Muscle layer of colon (tissue), 2 donors: ENCODE results near the gene SPEF2.

Source experiments
- H3K27ac ChIP-seq: one replicate; pipeline ENCODE4 v1.7.0; 2013; ENCODE audit warnings: low read depth, mild to moderate bottlenecking, low read length, moderate library complexity
- H3K27me3 ChIP-seq, 2 donors: one replicate each; pipeline ENCODE4 v1.7.0; 2013; ENCODE audit warnings: low read length in 2 of 2, mild to moderate bottlenecking in 2 of 2; ENCODE audit not compliant: insufficient read depth in 2 of 2, control insufficient read depth in 1 of 2
- H3K36me3 ChIP-seq: one replicate; pipeline ENCODE4 v1.7.0; 2013; ENCODE audit warnings: mild to moderate bottlenecking, low read length; ENCODE audit not compliant: insufficient read depth
- H3K4me1 ChIP-seq: one replicate; pipeline ENCODE4 v1.7.0; 2013; ENCODE audit warnings: mild to moderate bottlenecking, low read length; ENCODE audit not compliant: insufficient read depth
- H3K4me3 ChIP-seq, 2 donors: one replicate each; pipeline ENCODE4 v1.7.0; 2013; ENCODE audit warnings: low read length in 2 of 2, low read depth in 1 of 2, mild to moderate bottlenecking in 1 of 2, moderate library complexity in 1 of 2
- H3K9ac ChIP-seq: one replicate; pipeline ENCODE4 v1.7.0; 2013; ENCODE audit warnings: low read length
- H3K9me3 ChIP-seq: one replicate; pipeline ENCODE4 v1.7.0; 2013; ENCODE audit warnings: mild to moderate bottlenecking, low read length
- donor health status: abdominal sarcoma.
- donor health status: Adenocarcinoma of cecum.

SPEF2 gene

DNA sequence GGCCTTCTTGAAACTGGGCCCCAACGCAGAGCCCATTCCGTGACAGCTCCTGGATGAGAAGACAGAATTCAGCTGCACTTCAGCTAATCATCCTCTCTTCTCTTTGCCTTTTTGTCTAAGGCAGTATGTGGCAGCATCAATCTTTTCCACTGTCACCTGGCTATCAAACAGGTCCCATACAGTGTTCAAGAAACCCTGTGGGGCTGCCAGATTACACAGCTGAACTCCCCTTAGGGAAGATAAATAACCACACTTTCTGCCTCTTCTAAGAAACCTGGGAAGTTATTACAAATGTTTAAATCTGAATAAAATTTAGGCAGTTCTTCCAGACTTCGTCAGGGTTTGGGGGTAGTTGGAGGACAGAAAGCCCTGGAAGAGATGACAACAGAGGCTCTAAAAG is 61.0 kb downstream of the SPEF2 start:
- no peaks in the 10 kb centered on the region for H3K9me3 ChIP-seq
- H3K4me3 ChIP-seq, result no peak overlapping the region
- H3K9ac ChIP-seq, result no peak overlapping the region
- H3K36me3 ChIP-seq, result no peaks in the 10 kb centered on the region
- no peaks in the 10 kb centered on the region for H3K4me1 ChIP-seq
- H3K27ac ChIP-seq, result no peak overlapping the region
- no peaks in the 10 kb centered on the region for H3K27me3 ChIP-seq

DNA sequence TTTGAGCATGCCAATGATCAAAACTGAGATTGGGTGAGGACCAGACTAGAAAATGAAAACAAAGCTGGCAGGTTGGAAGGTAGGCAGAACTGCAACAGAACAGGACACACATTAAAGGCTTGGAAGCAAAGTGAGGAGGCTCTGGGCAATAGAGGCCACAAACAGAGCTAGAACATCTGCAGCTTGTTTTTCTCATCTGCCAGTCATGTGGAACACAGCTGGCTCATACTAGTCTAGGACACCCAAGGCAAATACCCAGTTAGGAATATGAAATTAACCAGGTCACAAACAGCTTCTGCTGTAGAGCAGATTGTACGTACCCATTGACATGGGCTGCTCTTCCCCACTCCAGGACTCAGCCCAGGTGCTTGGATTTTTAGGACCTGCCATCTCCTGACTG is 61.7 kb downstream of the SPEF2 start:
- Histone ChIP-seq H3K9me3 (no peaks in the 10 kb centered on the region), H3K36me3 (no peaks in the 10 kb centered on the region), H3K4me1 (no peaks in the 10 kb centered on the region), H3K27me3 (no peaks in the 10 kb centered on the region), H3K27ac (no peak overlapping the region), H3K4me3 (no peak overlapping the region), H3K9ac (no peak overlapping the region)

DNA sequence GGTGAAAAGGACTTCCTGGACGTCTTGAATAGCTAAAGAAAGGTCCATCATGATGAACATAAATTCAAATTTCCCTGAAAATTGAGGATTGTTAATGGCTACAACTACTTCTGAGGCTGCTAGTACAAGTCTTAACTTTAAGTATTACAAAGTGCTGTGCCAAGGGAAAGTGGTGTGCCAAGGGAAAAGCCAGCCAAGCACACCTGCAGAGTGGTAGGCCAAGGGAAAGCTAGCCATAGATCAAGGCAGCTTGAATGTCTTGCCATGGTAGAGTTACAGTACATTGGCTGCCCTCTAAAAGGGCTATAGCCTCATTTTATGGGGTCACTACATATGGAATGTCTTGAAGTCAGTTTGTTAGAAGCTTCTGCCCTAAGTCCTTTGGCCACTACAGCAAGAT is 64.2 kb downstream of the SPEF2 start:
- Histone ChIP-seq H3K9me3 (no peaks in the 10 kb centered on the region), H3K4me3 (no peak overlapping the region), H3K27me3 (no peaks in the 10 kb centered on the region), H3K36me3 (no peaks in the 10 kb centered on the region), H3K4me1 (no peaks in the 10 kb centered on the region), H3K9ac (no peak overlapping the region), H3K27ac (no peak overlapping the region)

DNA sequence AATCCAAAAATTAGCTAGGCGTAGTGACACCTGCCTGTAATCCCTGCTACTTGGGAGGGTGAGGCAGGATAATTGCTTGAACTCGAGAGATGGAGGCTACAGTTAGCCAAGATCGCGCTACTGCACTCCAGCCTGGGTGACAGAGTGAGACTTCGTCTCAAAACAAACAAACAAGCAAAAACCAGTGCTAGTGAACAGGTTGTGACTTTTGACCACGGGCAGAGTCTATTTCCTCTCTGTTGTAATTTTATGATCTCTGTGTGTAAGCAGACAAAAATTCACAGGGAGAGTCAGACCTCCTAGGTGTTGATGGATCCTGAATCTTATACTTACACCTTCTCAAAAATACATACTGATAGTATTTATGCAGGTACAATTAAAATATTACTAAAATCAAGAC is 65.8 kb downstream of the SPEF2 start:
- Histone ChIP-seq H3K4me3 (no peak overlapping the region), H3K4me1 (no peaks in the 10 kb centered on the region), H3K9me3 (no peaks in the 10 kb centered on the region), H3K27ac (no peak overlapping the region), H3K9ac (no peak overlapping the region), H3K27me3 (no peaks in the 10 kb centered on the region), H3K36me3 (no peaks in the 10 kb centered on the region)

DNA sequence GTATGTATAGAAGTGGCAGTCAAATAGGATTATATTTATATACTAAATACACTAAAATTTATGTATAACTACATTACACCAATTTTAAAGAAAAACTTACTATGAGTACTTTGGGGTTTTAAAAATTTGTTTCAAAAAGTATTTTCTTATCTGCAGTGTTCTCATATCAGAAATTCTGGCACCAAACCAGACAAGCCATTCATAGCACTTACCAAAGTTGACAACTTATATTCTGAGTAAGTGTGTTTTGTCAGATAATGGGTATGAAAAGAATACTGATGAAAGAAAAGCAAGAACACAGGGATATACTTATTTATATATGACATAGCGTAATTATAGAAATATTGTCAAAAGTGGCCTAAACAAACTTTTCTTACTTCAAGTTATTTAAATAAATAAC is 67.5 kb downstream of the SPEF2 start:
- Histone ChIP-seq H3K27ac (no peak overlapping the region), H3K4me3 (no peak overlapping the region), H3K9me3 (no peaks in the 10 kb centered on the region), H3K4me1 (no peaks in the 10 kb centered on the region), H3K36me3 (no peaks in the 10 kb centered on the region), H3K27me3 (no peaks in the 10 kb centered on the region), H3K9ac (no peak overlapping the region)

DNA sequence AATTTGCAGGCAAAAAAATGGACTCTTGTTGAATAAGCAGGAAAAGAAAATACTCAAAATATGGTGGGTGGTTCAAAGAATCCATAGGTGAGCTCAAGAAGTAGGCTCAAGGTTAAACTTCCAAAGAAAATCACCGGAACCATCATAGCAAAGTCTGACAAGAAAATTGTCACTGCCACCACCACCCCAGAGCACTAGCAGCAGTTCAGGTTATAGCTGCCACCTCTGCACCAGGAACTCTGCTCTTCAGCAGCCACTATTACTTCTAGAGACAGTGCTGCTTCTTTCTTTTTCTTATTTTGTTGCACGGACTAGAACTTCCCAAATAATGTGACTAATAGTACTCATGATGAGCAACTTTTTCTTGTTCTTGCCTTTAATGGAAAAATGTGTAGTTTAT is 70.3 kb downstream of the SPEF2 start:
- no peaks in the 10 kb centered on the region for H3K9me3 ChIP-seq
- H3K4me3 ChIP-seq, result no peak overlapping the region
- no peak overlapping the region for H3K9ac ChIP-seq
- H3K27me3 ChIP-seq, result no peaks in the 10 kb centered on the region
- H3K36me3 ChIP-seq, result no peaks in the 10 kb centered on the region
- H3K27ac ChIP-seq, result no peak overlapping the region
- H3K4me1 ChIP-seq, result no peaks in the 10 kb centered on the region

DNA sequence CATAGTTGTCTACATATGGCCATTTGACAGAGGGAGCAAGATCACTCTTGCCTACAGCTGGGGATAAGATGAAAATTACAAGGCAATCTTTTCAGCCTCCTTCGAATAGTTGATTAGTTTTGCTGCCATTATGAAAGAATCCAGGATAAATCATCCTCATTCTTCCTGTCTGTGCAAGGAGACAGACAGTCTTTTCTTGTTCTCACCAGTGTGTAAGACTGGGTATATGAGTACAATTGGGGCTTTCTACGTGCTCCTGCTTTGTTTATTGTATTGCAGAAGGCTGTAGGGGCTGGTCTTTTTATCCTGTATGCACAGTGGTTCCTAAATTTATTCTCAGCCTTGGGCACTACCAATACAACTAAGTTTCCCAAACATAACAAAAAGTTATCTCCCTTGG is 76.8 kb downstream of the SPEF2 start:
- no peak overlapping the region for H3K27ac ChIP-seq
- H3K9me3 ChIP-seq, result no peaks in the 10 kb centered on the region
- no peaks in the 10 kb centered on the region for H3K4me1 ChIP-seq
- no peaks in the 10 kb centered on the region for H3K27me3 ChIP-seq
- no peaks in the 10 kb centered on the region for H3K36me3 ChIP-seq
- H3K4me3 ChIP-seq, result no peak overlapping the region
- H3K9ac ChIP-seq, result no peak overlapping the region

DNA sequence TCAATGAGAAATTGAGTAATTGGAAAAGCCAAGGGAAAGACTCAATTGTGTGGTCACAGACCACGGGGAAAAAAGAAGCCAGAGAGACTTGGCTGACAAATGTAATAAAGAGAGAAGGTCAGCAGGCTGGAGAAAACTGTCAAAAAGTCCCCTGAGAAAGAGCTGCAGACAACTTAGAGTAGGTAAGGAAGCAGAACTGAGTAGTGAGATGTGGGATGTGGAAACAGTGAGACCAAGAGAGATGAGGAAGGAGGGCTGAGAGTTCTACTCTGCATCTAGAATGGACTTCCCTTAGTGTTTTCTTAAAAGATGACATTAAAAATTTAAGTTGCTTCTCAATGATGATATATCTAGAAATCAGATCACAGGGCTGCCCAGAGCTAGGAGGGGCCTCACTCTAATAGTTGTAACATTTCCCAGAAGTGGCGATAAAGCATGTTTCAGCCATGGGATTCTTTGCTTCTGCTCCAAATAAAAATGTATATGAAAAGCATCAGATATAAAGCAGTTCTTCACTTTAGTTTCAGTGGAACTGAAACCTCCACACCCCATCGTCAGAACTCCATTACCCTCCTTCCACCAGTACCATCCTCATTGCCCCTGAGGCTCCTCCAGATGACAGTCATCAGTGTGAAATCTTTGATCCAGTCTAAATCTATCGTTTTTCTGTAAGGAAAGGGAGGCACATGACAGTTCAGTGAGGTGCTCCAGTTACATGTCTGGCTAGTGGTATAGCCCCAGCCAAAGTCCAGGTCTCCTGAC is 80.6 kb downstream of the SPEF2 start:
- H3K9me3 ChIP-seq, result no peaks in the 10 kb centered on the region
- no peaks in the 10 kb centered on the region for H3K27me3 ChIP-seq

DNA sequence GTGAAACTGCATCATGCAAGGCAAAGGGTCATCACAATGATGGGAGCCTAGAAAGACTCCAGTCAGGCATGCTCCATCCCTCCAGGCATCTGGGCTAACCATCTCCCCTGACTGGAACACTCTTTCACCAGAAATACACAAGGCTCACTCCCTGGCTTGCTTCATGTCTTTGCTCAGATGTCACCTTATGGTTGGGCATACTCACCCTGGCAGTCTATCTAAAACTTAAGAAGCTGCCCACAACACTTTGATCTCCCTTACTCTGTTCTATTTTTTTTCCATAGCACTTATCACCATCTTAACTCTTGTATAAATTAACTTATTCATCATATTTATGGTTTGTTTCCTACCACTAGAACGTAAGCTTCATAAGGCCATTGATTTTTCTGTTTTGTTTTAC is 90.0 kb downstream of the SPEF2 start:
- H3K9me3 ChIP-seq, result no peaks in the 10 kb centered on the region
- H3K36me3 ChIP-seq, result no peaks in the 10 kb centered on the region
- H3K9ac ChIP-seq, result no peak overlapping the region
- H3K27ac ChIP-seq, result no peak overlapping the region
- H3K27me3 ChIP-seq, result no peaks in the 10 kb centered on the region
- H3K4me3 ChIP-seq, result no peak overlapping the region
- H3K4me1 ChIP-seq, result no peaks in the 10 kb centered on the region

More for the DNA sequence above, 80.6 kb downstream of the SPEF2 start:
- no peaks in the 10 kb centered on the region for H3K4me1 ChIP-seq
- H3K36me3 ChIP-seq, result no peaks in the 10 kb centered on the region
- no peak overlapping the region for H3K27ac ChIP-seq
- no peak overlapping the region for H3K4me3 ChIP-seq
- no peak overlapping the region for H3K9ac ChIP-seq

DNA sequence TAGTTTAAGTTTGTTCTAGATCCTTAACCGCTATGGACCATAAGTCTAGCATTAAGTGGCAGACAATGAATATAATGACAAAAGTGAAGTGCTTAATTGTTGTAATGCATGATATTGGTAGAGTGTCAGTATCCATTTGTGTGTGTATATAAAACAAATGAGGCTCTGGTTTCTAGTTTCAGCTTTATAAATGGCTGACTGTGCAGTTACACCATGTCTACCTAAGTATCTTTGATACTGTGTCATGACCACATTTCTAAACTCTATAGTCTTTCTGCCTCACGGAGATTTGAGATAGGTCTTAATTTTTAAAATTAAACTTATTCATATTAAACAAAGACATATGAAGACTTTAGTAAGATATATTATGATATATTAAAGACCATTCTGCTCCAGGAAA is 92.0 kb downstream of the SPEF2 start:
- no peaks in the 10 kb centered on the region for H3K36me3 ChIP-seq
- H3K9ac ChIP-seq, result no peak overlapping the region
- no peaks in the 10 kb centered on the region for H3K4me1 ChIP-seq
- no peaks in the 10 kb centered on the region for H3K9me3 ChIP-seq
- no peaks in the 10 kb centered on the region for H3K27me3 ChIP-seq
- no peak overlapping the region for H3K27ac ChIP-seq
- no peak overlapping the region for H3K4me3 ChIP-seq

DNA sequence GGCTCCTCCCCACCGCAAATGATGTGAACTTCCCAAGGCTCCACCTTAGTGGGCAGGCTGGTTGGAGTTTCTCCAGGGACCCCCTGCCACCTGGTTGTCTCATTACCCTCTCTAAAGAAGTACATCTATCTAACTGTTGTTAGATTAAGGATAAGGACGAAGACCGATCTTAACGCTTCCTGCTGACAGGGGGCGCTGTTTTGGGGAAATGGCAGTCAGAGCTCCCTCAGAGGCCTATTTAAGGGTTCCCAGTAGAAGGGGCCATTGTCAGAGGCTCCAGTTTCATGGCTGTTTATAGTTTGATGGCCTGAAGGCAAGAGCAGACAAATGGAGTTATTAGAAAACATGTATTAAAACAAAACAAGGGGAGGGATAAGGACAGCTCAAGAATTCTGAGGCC is 100.1 kb downstream of the SPEF2 start:
- Histone ChIP-seq H3K4me3 (no peak overlapping the region), H3K4me1 (no peaks in the 10 kb centered on the region), H3K27ac (no peak overlapping the region), H3K9ac (no peak overlapping the region), H3K36me3 (no peaks in the 10 kb centered on the region), H3K27me3 (no peaks in the 10 kb centered on the region), H3K9me3 (no peaks in the 10 kb centered on the region)

DNA sequence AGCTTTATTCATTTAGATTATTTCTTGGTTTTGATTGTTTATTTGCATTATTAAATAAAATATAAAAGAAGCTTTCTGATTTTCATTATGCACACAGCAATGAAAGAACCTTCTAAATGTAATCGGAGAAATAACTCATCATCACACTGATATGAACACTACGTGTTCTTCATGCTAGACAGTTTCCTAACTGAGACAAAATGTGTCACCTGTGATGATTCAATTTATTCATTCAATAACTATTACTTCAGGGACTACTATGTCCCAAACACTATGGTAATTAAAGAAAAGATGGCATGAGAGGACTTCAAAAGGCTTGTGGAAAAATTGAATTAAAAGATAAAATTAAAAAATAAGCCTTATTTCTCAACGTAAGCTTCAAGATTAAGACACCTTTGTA is 118.1 kb downstream of the SPEF2 start:
- Histone ChIP-seq H3K27me3 (no peaks in the 10 kb centered on the region), H3K27ac (no peak overlapping the region), H3K9me3 (no peaks in the 10 kb centered on the region), H3K9ac (no peak overlapping the region), H3K4me3 (no peak overlapping the region), H3K36me3 (no peaks in the 10 kb centered on the region), H3K4me1 (no peaks in the 10 kb centered on the region)
